CMK (cell line): ENCODE measurements around the gene C2CD5.

Experiments used
- DNase-seq: peaks from one replicate; pipeline ENCODE4 v3.0.0-alpha.2; 2010; ENCODE audit warnings: low read depth

Gene C2CD5, protein sequence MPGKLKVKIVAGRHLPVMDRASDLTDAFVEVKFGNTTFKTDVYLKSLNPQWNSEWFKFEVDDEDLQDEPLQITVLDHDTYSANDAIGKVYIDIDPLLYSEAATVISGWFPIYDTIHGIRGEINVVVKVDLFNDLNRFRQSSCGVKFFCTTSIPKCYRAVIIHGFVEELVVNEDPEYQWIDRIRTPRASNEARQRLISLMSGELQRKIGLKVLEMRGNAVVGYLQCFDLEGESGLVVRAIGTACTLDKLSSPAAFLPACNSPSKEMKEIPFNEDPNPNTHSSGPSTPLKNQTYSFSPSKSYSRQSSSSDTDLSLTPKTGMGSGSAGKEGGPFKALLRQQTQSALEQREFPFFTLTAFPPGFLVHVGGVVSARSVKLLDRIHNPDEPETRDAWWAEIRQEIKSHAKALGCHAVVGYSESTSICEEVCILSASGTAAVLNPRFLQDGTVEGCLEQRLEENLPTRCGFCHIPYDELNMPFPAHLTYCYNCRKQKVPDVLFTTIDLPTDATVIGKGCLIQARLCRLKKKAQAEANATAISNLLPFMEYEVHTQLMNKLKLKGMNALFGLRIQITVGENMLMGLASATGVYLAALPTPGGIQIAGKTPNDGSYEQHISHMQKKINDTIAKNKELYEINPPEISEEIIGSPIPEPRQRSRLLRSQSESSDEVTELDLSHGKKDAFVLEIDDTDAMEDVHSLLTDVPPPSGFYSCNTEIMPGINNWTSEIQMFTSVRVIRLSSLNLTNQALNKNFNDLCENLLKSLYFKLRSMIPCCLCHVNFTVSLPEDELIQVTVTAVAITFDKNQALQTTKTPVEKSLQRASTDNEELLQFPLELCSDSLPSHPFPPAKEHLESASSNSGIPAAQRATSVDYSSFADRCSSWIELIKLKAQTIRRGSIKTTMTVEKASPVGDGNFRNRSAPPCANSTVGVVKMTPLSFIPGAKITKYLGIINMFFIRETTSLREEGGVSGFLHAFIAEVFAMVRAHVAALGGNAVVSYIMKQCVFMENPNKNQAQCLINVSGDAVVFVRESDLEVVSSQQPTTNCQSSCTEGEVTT

DNA sequence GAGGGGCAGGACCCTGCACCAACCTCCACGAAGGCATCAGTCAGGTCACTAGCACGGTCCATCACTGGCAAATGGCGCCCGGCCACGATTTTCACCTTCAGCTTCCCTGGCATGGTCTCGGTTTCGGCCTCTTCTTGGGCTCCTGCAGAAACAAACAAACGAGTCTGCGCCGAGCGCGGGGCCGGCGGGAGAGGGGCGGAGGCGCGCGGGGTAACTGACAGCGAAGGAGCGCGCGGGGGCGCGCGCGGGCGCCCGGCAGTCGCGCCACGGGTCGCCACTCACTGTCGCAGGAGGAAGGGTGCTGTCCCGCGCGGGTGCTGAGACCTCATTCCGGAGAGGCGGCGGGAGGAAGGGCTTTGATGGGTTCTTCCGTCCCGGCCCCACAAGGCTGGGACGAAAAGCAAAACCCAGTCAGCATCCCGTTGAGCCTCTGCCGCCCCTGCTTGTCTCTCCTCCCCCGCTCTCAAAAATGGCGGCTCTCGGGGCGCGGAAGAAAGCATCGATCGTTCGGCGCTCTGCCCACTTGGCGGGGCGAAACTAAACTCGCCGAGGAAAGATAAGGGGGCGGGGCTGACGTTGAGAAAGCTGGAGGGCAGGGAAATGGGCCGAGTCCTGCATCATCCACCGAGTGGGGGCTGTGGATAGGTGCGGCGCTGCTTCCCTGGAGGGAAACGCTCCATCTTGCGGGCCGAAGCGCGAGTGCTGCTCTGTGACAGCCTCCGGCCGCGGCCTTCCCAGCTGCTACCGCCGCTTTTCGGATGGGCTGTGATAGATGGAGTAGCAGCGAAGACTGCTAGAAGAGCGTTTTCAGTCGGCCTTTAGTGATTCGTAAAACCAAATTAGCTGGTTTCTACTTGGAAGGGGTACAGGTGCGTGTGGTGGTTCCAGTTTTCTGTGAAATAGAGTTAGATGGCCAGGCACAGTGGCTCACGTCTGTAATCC lies at the start of gene C2CD5:
C2CD5 (minus strand) TSS at position 505 of the 942 bp plus-strand sequence; CDS start at position 113, 392 bp downstream.
- DNase-seq, result peak; percentile 83

DNA sequence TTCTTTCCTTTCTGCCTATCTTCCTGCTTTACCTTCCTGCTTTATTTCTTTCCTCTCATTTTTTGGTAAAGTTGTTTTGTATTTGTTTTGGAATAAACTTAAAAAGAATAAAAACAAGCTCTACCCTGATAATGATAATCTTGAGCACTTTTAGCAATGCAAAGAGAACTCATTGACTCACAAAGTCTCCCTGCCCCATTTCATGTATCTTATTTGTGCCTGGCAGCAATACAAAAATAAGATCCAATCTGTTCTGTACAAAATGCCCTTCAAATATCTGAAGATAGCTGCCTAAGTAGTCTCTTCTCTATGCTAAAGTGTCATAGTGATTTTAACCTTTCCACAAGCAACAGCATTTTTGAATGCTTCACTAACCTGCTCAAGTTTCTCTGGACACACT lies 49.5 kb upstream of the C2CD5 start:
- DNase-seq, result no peak

DNA sequence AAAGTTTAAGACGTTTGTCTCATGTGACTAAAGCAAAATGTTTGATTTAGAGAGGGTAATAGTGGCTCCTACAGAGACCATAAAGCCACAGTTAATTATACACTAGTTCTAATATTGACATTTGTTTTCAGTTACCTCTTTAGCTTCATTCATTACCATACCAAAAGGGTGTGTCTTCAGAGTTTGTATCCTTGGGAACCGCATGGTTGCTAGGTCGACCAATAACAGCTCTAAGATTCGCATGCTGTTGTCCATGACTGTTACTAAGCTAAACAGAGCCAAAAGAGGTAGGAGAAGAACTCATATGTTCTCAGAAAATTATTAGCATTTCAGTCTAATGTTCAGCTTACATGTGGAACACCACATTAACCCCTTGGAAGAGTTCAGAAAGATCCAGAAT lies 44.5 kb upstream of the C2CD5 start:
- DNase-seq, result no peak

DNA sequence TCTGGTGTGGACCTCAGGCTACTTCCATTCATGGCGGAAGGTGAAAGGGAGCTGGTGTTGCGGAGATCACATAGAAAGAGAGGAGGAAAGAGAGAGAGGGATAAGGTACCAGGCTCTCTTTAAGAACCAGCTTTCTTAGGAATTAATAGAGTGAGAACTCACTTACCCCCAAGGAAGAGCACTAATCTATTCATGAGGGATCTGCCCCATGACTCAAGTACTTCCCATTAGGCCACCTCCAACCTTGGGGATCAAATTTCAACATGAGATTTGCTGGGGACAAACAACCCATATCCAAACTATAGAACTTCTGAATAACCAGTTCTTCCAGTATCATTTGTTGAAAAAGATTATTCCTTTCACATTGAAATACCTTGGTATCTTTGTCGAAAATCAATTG lies 34.0 kb upstream of the C2CD5 start:
- no peak for DNase-seq

DNA sequence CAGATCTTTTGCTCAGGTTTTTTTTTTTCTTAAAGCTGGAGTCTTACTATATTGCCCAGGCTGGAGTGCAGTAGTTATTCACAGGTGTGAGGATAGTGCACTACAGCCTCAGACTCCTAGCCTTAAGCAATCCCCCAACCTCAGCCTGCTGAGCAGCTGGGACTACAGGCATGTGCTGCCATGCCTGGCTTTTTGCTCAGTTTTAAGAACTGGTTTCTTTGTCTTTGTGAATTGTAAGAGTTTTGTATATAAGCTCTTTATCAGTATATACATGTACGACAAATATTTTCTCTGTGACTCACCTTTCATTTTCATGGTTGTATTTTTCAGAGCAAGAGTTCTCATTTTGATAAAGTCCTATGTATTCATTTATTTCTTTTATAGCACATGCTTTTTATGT lies 33.3 kb upstream of the C2CD5 start:
- no peak for DNase-seq

DNA sequence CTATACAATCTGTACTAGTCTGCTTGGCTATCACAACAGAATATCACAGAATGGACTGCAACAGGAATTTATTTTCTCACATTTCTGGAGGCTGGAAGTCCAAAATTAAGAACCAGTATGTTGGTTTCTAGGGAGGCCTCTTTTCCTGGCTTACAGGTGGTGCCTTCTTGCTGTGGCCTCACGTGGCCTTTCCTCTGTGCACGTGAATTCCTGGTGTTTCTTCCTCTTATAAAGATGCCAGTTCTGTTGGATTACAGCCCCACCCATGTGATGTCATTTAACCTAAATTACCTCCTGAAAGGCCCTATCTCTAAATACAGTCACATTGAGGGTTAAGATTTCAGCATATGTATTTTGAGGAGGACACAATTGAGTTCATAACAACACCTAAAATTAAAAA lies 32.1 kb upstream of the C2CD5 start:
- DNase-seq, result no peak

DNA sequence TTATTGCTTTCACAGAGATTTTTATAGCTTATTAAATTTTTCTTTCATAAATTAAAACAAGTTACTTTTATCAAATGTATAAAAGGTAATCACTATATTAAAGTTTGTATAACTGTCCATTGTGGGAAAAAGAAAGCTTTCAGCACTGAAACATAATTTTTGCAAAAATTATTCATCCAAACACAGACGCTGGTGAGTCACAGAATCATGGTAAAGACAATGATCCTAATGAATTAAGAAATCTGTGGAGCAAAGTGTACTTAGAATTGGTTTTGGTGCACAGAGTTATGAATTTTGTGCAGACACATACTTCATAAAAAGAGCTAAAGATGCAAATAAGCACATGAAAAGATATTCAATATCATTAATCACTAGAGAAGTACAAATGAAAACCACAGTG lies 31.7 kb upstream of the C2CD5 start:
- no peak for DNase-seq

DNA sequence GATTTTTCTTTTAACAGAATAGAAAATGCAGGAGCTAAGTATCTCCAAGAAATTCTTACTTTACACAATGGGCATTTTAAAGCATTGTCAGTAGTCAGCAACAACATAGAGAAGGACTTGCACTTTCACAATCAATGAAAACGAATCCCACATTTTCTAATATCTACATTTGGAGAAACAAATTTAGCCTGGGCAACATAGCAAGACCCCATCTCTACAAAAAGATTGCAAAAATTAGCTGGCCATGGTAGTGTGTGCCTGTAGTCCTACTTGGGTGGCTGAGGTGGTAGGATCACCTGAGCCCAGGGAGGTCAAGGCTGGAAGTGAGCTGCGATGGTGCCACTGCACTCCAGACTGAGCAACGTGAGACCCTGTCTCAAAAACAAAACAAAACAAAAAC lies 30.6 kb upstream of the C2CD5 start:
- DNase-seq, result no peak

DNA sequence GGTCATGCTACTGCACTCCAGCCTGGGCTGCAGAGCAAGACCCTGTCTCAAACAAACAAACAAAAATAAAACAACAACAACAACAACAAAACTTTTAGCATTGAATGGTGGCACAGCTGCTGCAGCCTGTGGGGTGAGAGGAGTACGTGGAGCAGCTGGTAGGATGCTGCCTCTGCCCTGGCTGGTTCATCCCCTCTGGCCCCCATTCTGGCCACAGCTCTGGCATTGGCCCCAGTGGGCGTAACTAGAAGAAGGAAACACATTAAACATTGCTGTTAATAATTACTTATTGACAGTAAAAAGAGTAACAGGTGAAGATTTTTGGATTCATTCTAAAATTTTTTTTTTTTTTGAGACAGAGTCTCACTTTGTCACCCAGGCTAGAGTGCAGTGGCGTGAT lies 28.8 kb upstream of the C2CD5 start:
- DNase-seq, result no peak

DNA sequence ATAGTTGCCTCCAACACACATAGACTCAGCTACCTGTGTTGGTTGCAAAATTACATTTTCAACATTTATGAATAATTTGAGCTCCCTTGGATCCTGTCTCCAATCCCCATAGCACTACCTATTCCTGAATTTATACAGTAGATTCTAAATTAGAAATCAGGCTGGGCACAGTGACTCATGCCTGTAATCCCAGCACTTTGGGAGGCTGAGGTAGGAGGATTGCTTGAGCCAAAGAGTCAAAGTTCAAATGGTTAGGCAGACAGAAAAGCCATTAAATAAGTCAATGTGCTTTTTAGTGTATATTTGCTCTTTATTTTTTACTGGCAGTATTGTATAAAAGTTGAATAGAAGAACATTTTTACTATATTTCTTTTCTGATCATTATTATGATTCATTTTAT lies 24.9 kb upstream of the C2CD5 start:
- no peak for DNase-seq

DNA sequence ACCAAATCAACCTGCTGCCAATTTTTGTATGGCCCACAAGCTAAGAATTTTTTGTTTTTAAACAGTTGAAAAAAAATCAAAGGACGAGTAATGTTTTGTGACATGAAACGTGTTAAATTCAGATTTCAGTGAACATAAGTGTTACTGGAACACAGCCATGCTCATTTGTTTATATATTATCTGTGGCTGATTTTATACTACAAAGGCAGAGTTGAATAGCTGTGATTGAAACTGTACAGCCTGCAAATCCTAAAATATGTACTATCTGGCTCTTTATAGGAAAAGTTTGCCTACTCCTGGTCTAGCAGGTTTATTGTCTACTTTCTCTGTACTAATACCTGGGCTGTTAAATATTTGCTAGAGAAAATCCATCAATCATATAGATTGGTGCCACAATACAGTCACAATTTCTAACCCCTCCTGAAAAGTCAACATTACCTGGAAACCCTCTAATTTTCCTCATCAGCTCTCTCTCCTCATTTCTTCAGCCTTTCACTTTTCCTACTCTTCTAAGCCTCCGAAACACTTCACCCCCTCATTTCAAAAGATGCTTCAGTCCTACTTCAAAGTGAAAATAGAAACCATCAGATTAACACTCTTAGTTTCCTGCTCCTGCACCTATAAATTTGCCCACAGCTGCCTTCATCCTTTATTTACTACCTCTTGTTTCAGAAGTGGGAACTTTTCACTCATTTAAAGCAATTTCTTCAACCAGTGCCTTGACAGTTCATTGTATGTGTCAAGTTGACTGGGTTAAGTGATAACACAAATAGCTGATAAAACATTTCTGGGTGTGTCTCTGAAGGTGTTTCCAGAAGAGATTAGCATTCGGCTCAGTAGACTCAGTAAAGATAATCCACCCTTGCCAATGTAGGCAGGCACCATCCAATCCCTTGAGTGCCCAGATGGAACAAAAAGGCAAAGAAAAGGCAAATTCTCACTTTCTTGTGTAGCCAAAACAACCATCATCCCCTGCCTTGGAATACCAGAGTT lies 18.0 kb upstream of the C2CD5 start:
- no peak for DNase-seq

DNA sequence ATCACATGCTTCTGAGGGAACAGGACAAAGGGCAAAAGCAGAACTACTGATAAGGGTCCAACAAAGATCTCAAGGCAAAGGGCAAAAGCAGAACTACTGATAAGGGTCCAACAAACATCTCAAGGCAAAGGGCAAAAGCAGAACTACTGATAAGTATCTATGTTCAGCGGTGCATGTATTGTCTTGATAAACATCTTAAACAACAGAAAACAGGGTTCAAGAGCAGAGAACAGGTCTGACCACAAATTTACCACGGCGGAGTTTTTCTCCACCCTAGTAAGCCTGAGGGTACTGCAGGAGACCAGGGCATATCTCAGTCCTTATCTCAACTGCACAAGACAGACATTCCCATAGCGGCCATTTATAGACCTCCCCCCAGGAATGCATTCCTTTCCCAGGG lies 10.4 kb upstream of the C2CD5 start:
- peak; percentile 61 for DNase-seq

DNA sequence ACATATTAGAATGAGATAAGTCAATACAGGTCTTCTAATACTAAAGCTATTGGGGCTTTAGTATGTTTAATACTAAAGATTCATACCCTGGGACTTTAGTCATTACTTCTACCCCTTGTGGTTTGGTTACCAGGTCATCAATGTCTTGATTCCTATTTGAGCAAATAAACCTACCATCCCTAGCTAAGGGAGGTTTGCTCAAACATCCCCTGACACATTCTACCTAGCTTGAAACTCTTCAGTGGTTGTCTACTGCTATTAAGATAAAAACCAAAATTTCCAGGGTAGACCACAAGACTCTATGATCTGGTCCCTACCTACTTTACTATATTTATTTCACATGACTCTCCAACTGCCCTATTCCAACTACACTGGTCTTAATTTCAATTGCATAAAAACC lies 7.3 kb upstream of the C2CD5 start:
- DNase-seq, result no peak

DNA sequence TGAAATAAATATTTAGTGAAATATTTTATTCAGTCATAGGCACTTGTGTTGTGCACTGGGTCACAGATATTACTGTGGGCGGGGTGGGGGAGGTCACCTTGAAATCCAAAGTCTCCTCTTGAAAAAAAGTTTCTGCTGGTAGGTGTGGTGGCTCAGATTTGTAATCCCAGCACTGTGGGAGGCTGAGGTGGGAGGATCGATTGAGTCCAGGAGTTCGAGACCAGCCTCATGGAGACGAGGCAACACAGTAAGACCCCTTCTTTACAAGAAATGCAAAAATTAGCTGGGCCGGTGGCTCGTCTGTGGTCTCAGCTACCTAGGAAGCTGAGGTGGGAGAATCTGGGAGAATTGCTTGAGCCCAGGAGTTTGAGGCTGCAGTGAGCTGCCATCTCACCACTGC lies 913 bp upstream of the C2CD5 start:
- no peak for DNase-seq

DNA sequence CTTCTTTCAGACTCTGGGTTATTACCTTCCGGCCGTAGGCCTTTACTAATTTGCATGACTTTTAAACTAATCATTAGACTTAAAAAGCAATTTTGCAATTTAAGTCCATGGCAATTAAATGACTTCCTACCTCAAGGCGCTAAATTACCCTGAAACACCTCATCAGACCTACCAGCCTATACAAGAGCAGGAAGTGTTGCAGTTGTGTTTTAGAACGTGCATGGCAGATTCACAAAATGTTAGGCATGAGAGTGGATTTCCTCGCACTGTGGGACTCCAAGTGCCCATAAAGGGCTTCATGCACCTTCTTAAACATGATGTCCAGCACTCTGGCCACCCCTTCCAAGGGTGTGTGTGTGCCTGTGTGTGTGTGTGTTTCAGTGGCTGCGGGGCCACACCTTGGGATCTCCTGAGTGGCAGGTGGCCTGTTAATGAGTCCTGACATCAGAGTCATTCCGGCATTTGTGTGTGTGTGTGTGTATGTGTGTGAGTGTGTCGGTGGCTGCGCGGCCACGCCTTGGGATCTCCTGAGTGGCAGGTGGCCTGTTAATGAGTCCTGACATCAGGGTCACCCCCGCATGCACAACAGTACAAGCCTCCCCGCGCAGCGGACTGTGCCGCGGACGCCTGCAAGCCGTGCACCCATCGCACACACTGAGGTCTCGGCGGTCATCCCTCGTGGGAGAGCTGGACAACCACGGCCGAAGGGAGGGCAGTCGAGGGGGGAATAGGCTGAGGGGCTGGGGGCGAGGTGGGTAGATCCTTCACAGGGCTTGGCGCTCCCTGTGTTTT lies 900 bp downstream of the C2CD5 start:
- no peak for DNase-seq

DNA sequence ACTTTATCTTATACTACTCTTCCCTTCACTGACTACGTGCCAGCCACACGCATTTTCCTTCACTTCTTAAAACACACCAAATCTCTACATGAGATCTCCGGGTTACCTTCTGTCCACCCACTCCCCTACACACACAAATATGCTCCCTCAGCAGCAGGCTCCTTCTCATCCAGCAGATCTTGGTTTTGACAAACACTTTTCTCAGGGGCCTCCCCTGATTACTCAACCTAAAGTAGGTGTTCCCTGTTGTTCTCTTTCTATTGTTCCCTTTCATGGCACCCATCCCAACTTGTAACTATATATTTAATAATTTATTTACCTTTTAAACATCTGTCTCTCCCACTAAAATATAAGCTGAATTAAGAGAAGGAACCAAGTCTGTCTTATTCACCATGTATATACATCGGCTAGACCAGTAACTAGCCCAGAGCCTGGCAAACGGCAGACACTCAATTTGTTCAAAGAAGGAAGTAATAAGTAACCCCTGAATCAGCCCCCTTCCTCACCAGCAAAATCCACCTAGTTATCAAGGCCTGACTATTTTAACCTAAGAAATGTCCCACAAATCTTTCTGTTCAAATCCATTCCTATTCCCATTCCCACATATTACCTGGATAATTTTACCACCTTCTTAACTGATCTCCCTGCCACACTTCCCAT lies 2.7 kb downstream of the C2CD5 start:
- no peak for DNase-seq

DNA sequence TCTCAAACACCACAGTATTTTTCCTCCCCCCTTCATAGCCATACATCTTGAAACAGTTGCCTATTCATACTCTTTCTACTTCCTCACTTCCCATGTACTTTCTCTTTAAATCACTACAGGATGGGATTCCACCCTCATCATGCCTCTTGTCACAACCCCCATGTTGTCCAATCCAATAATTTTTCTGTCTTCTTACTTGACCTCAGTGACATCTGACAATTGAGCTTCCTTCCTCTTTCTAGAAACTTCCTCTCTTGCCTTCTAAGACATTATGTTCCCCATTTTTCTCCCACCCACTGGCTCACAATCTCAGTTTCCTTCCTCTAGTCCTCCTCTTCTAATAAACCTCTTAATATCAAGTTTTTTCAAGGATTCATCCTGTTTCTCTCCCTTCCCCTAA lies 5.3 kb downstream of the C2CD5 start:
- peak; percentile 60 for DNase-seq

DNA sequence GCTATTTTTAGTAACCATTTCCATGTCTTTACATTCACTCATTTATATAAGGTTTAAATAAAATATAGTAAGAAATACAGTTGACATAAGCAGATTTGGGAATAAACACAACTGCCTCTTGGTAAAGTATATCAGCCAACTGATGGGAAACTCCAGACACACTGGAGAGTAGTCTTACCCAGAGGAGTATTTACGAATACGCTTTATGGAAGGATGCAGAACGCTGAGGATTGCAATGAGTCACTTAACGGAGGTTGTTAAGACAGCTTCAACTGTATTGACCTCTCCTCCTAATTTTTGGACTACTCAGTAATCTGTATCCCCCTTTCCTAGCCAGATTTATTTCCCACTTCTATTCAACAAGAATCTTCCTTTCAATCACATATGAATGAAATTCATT lies 6.0 kb downstream of the C2CD5 start:
- no peak for DNase-seq

DNA sequence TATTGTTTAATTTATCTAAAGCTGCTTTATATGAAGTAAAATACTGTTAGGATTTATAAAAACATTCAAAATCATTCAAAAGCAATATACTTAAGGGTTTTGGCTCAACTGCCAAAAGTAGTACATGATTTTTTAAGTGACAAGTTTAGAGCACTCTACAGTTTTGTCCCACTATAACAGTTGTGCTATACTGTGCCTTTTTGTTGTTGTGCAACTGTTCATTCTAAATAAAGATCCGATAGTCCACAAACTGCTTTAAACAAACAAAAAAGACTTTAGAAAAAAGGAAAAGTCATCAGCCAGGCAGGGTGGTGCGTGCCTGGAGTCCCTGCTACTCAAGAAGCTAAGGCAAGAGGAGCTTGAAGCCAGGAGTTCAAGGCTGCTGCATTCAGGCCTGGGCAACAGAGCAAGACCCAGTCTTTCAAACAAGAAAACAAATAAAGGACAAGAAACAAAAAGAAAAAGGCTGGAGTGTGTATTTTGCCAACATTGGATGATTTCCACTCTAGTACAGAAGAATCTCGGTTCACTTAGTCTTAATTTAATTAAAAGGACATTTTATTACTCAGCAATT lies 7.3 kb downstream of the C2CD5 start:
- no peak for DNase-seq
